IPS-20b (cell line): ENCODE results near the gene PNPO.

Source experiments
- H3K27ac ChIP-seq: one replicate; pipeline ENCODE4 v1.5.1; 2013; ENCODE audit warnings: low read length
- H3K27me3 ChIP-seq: 2 replicates; pipeline ENCODE4 v1.6.1; 2013; ENCODE audit warnings: mild to moderate bottlenecking, low read length, inconsistent platforms; ENCODE audit not compliant: insufficient read depth
- H3K36me3 ChIP-seq: 2 replicates; pipeline ENCODE4 v1.6.1; 2013; ENCODE audit warnings: low read depth, mild to moderate bottlenecking, inconsistent platforms, low read length, moderate library complexity; ENCODE audit not compliant: insufficient read depth
- H3K4me1 ChIP-seq: 2 replicates; pipeline ENCODE4 v1.6.1; 2013; ENCODE audit warnings: mild to moderate bottlenecking, control low read depth, inconsistent platforms, low read length, moderate library complexity; ENCODE audit not compliant: insufficient read depth
- H3K4me3 ChIP-seq: 2 replicates; pipeline ENCODE4 v1.5.1; 2013; ENCODE audit warnings: mild to moderate bottlenecking, low read length, inconsistent platforms
- H3K9ac ChIP-seq: 2 replicates; pipeline ENCODE4 v1.6.1; 2013; ENCODE audit warnings: low read depth, mild to moderate bottlenecking, inconsistent platforms, low read length, moderate library complexity
- H3K9me3 ChIP-seq: 2 replicates; pipeline ENCODE4 v1.6.1; 2013; ENCODE audit warnings: mild to moderate bottlenecking, low read depth, low read length, inconsistent platforms; ENCODE audit not compliant: insufficient read depth

PNPO gene

GRCh38 chr17:47941246-47942095 lies at the start of gene PNPO:
Gene PNPO, plus strand, starts transcription at chr17:47941571. Its CDS starts 105 bp downstream, at chr17:47941676.
- Histone ChIP-seq H3K4me1 (peaks cover 5% of the 10 kb centered on the region; the same call in 1 of the 2 replicates), H3K9ac (peak within 1 kb of the TSS; percentile 67), H3K9me3 (peaks cover 4% of the 10 kb centered on the region), H3K36me3 (peaks cover 11% of the 10 kb centered on the region; the same call in 1 of the 2 replicates), H3K27me3 (peaks cover 30% of the 10 kb centered on the region), H3K4me3 (peak within 1 kb of the TSS; percentile 69), H3K27ac (no peak within 1 kb of the TSS)

- Histone ChIP-seq H3K4me1 (peaks cover 5% of the 10 kb centered on the region; the same call in 1 of the 2 replicates), H3K36me3 (peaks cover 13% of the 10 kb centered on the region), H3K27ac (peak overlapping the region; percentile 66), H3K9me3 (no peaks in the 10 kb centered on the region), H3K4me3 (peak overlapping the region; percentile 93), H3K27me3 (no peaks in the 10 kb centered on the region), H3K9ac (peak overlapping the region; percentile 93)
These were observed 46.6 kb upstream of the PNPO start for GRCh38 chr17:47894498-47895346.

- H3K9ac ChIP-seq, result peak overlapping the region; percentile 93
- peaks cover 8% of the 10 kb centered on the region; the same call in 1 of the 2 replicates for H3K4me1 ChIP-seq
- H3K9me3 ChIP-seq, result no peaks in the 10 kb centered on the region
- peaks cover 13% of the 10 kb centered on the region for H3K36me3 ChIP-seq
- H3K4me3 ChIP-seq, result peak overlapping the region; percentile 93
- no peaks in the 10 kb centered on the region for H3K27me3 ChIP-seq
- peak overlapping the region; percentile 66 for H3K27ac ChIP-seq
These were observed 46.0 kb upstream of the PNPO start for GRCh38 chr17:47895347-47895855.

GRCh38 chr17:47895856-47896671 lies 45.3 kb upstream of the PNPO start, which contains the start of gene SP2:
Gene SP2, plus strand, starts transcription at chr17:47896236. Its CDS starts 51 bp downstream, at chr17:47896287.
- H3K27me3 ChIP-seq, result no peaks in the 10 kb centered on the region
- H3K27ac ChIP-seq, result peak within 1 kb of the TSS; percentile 66
- peaks cover 13% of the 10 kb centered on the region for H3K36me3 ChIP-seq
- H3K9me3 ChIP-seq, result no peaks in the 10 kb centered on the region
- peak within 1 kb of the TSS; percentile 93 for H3K4me3 ChIP-seq
- H3K9ac ChIP-seq, result peak within 1 kb of the TSS; percentile 93
- peaks cover 15% of the 10 kb centered on the region; the same call in 1 of the 2 replicates for H3K4me1 ChIP-seq

GRCh38 chr17:47896672-47897490 lies 44.5 kb upstream of the PNPO start:
- no peaks in the 10 kb centered on the region for H3K9me3 ChIP-seq
- no peaks in the 10 kb centered on the region for H3K27me3 ChIP-seq
- peak overlapping the region; percentile 86 for H3K4me3 ChIP-seq
- peaks cover 13% of the 10 kb centered on the region for H3K36me3 ChIP-seq
- H3K27ac ChIP-seq, result peak overlapping the region; percentile 3
- peaks cover 21% of the 10 kb centered on the region for H3K4me1 ChIP-seq
- peak overlapping the region; percentile 80; the same call in 1 of the 2 replicates for H3K9ac ChIP-seq

GRCh38 chr17:47897561-47897960 lies 43.8 kb upstream of the PNPO start:
- H3K27me3 ChIP-seq, result no peaks in the 10 kb centered on the region
- H3K4me3 ChIP-seq, result peak overlapping the region; percentile 86
- peaks cover 26% of the 10 kb centered on the region for H3K4me1 ChIP-seq
- H3K9ac ChIP-seq, result no peak overlapping the region; the same call in 1 of the 2 replicates
- H3K9me3 ChIP-seq, result no peaks in the 10 kb centered on the region
- peaks cover 13% of the 10 kb centered on the region for H3K36me3 ChIP-seq
- no peak overlapping the region for H3K27ac ChIP-seq

- Histone ChIP-seq H3K27me3 (no peaks in the 10 kb centered on the region), H3K4me1 (peaks cover 26% of the 10 kb centered on the region), H3K36me3 (peaks cover 13% of the 10 kb centered on the region), H3K4me3 (no peak overlapping the region), H3K27ac (no peak overlapping the region), H3K9ac (no peak overlapping the region), H3K9me3 (no peaks in the 10 kb centered on the region)
These were observed 43.1 kb upstream of the PNPO start for GRCh38 chr17:47898241-47898640.

- no peak overlapping the region for H3K27ac ChIP-seq
- no peaks in the 10 kb centered on the region for H3K27me3 ChIP-seq
- H3K36me3 ChIP-seq, result peaks cover 13% of the 10 kb centered on the region
- H3K4me3 ChIP-seq, result no peak overlapping the region
- H3K4me1 ChIP-seq, result peaks cover 26% of the 10 kb centered on the region
- H3K9ac ChIP-seq, result no peak overlapping the region
- H3K9me3 ChIP-seq, result no peaks in the 10 kb centered on the region
These were observed 41.7 kb upstream of the PNPO start for GRCh38 chr17:47899643-47900042.

GRCh38 chr17:47901423-47901822 lies 39.9 kb upstream of the PNPO start:
- Histone ChIP-seq H3K27ac (no peak overlapping the region), H3K9me3 (no peaks in the 10 kb centered on the region), H3K27me3 (no peaks in the 10 kb centered on the region), H3K36me3 (peaks cover 13% of the 10 kb centered on the region), H3K9ac (no peak overlapping the region), H3K4me3 (peak overlapping the region; percentile 52), H3K4me1 (peaks cover 21% of the 10 kb centered on the region)

- H3K36me3 ChIP-seq, result peaks cover 13% of the 10 kb centered on the region
- H3K27me3 ChIP-seq, result no peaks in the 10 kb centered on the region
- peak overlapping the region; percentile 52 for H3K4me3 ChIP-seq
- no peak overlapping the region for H3K27ac ChIP-seq
- H3K4me1 ChIP-seq, result peaks cover 21% of the 10 kb centered on the region
- H3K9ac ChIP-seq, result no peak overlapping the region; the same call in 1 of the 2 replicates
- no peaks in the 10 kb centered on the region for H3K9me3 ChIP-seq
These were observed 39.2 kb upstream of the PNPO start for GRCh38 chr17:47902039-47902744.
